ENCODE measurements around the gene CD69.

- no peak for TF ChIP-seq REST (IDR thresholded peaks at IDR 0.05; ENCODE audit: insufficient read depth in 1 of 2, low read depth in 2 of 2, low read length in 2 of 2)
- no peak for TF ChIP-seq SIN3A (IDR thresholded peaks at IDR 0.05; ENCODE audit: borderline replicate concordance, insufficient read depth, low read length)
- no peak for TF ChIP-seq POLR2AphosphoS5 (IDR thresholded peaks at IDR 0.05; ENCODE audit: low read depth, low read length)
- no peak for TF ChIP-seq TAF1 (IDR thresholded peaks at IDR 0.05; ENCODE audit: borderline replicate concordance, insufficient read depth, low read length)
- TF ChIP-seq FOXP2 (optimal IDR thresholded peaks at IDR 0.05; ENCODE audit: borderline replicate concordance, extremely low read depth, extremely low read length, insufficient read depth) = no peak
These were observed 49.2 kb upstream of the CD69 start for GRCh38 chr12:9809866-9810265.
